Naive B cell (primary cell): ENCODE data around the gene PRKCE. TPM values are rescaled to one million over a fixed set of nuclear protein-coding genes. Genes with fewer than 3 reads are reported as not detected.
A peak's percentile ranks its signal among the peaks of the same experiment; 100 is the strongest.

Source experiments
- ATAC-seq, 2 donors: fragments of 150-1000 bp; cut with Tn5 transposase; 2 replicates each; pipeline ENCODE4 v1.10.0; 2021; ENCODE audit warnings: low read depth in 2 of 2, mild to moderate bottlenecking in 2 of 2, moderate library complexity in 2 of 2
- DNase-seq: peaks from one replicate; pipeline ENCODE4 v3.0.0; 2022
- H3K27ac Mint-ChIP-seq, 6 donors: one replicate each; pipeline ENCODE4 v1.8.0; 2020 to 2022; ENCODE audit warnings: mild to moderate bottlenecking in 6 of 6, mixed read lengths in 6 of 6, moderate library complexity in 5 of 6, inconsistent platforms in 2 of 6
- H3K27me3 Mint-ChIP-seq, 3 donors: one replicate each; pipeline ENCODE4 v1.8.0; 2021 to 2022; ENCODE audit warnings: mixed read lengths in 3 of 3, mild to moderate bottlenecking in 1 of 3
- H3K36me3 Mint-ChIP-seq, 2 donors: one replicate each; pipeline ENCODE4 v1.8.0; 2020 to 2022; ENCODE audit warnings: mixed read lengths in 2 of 2, inconsistent platforms in 1 of 2, mild to moderate bottlenecking in 1 of 2
- H3K4me1 Mint-ChIP-seq, 3 donors: one replicate each; pipeline ENCODE4 v1.8.0; 2020 to 2022; ENCODE audit warnings: mixed read lengths in 3 of 3, inconsistent platforms in 1 of 3, mild to moderate bottlenecking in 1 of 3, moderate library complexity in 1 of 3
- H3K4me3 Mint-ChIP-seq, 8 donors: one replicate each; pipeline ENCODE4 v1.8.0; 2020 to 2022; ENCODE audit warnings: mild to moderate bottlenecking in 8 of 8, mixed read lengths in 8 of 8, moderate library complexity in 8 of 8, inconsistent platforms in 2 of 8
- H3K9me3 Mint-ChIP-seq, 7 donors: one replicate each; pipeline ENCODE4 v1.8.0; 2020 to 2022; ENCODE audit warnings: mixed read lengths in 7 of 7, mild to moderate bottlenecking in 5 of 7, inconsistent platforms in 2 of 7, moderate library complexity in 1 of 7
- polyA plus RNA-seq, 6 donors: library from polyadenylated mRNA; unstranded; fragments of 300-500 nt; fragmentation: Illumina TruSeq; gene quantifications; one replicate each; pipeline ENCODE4 v1.2.3, GENCODE V29; 2021; ENCODE audit warnings: low read depth in 6 of 6

The PRKCE gene
- polyA plus RNA-seq, 6 donors from 2014 or later: 14.8 to 33.3 (median 23.2) TPM

- Mint-ChIP-seq H3K27ac (peak overlapping the region in 5 of 6 donors; percentile 80 to 98 (median 97)), H3K4me1 (peaks cover 81 to 95% (median 93%) of the 10 kb centered on the region in 3 donors), H3K4me3 (peak overlapping the region in 7 of 8 donors; percentile 18 to 91 (median 74)), H3K27me3 (no peaks in the 10 kb centered on the region), H3K36me3 (no peaks in the 10 kb centered on the region), H3K9me3 (no peaks in the 10 kb centered on the region)
- DNase-seq (no peak), ATAC-seq (no peak)
These were observed 241.3 kb downstream of the PRKCE start for GRCh38 chr2:45892757-45893156.

DNA sequence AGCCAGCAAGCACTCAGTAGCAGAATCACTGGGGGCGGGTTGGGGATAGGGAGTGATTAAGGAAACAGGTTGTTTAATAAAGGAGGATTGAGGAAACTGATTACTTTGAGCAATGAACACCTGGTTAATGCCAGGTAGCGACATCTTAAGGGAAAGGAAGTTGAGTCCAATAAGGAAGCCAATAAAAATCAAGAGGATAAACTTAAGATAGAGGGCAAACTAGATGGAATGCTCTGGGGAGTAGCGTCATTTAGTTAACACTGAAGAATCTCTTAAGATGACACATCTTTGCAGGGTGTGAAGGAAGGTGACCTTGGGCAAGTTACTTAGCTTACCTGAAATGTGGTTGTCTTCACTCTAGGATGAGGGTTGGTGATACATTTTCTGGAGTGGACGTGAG is 242.7 kb downstream of the PRKCE start:
- H3K27ac Mint-ChIP-seq: peak overlapping the region in 5 of 6 donors; percentile 24 to 96 (median 78)
- peak overlapping the region in 1 of 8 donors; percentile 13 for H3K4me3 Mint-ChIP-seq
- H3K27me3 Mint-ChIP-seq: no peaks in the 10 kb centered on the region
- H3K9me3 Mint-ChIP-seq: no peaks in the 10 kb centered on the region
- ATAC-seq: no peak
- no peak for DNase-seq
- peaks cover 76 to 91% (median 89%) of the 10 kb centered on the region in 3 donors for H3K4me1 Mint-ChIP-seq
- no peaks in the 10 kb centered on the region for H3K36me3 Mint-ChIP-seq

- Mint-ChIP-seq H3K27me3 (no peaks in the 10 kb centered on the region), H3K36me3 (no peaks in the 10 kb centered on the region), H3K4me3 (peak overlapping the region in 1 of 8 donors; percentile 27), H3K27ac (peak overlapping the region in 5 of 6 donors; percentile 18 to 77 (median 54)), H3K9me3 (no peaks in the 10 kb centered on the region), H3K4me1 (peaks cover 68 to 83% (median 79%) of the 10 kb centered on the region in 3 donors)
- ATAC-seq (no peak), DNase-seq (no peak)
These were observed 243.9 kb downstream of the PRKCE start for GRCh38 chr2:45895241-45895861.

DNA sequence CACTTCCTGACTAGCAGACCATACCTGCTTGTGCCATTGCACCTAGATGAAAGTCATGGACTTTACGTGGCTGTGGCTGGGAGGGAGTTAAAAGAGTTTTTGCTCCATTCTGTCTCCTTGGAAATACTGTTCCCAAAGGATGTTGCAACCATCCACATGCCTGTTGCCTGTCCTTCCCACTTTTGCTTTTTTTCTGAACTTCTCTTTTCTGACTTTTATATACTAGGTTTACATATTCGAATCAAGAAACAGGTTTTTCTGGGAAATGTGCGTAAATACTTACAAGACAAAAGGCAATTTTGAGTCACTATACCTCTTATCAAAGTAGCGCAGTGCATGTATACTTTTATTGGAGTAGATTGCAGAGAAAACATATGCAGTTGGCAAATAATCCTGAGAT is 244.8 kb downstream of the PRKCE start:
- Mint-ChIP-seq H3K36me3 (no peaks in the 10 kb centered on the region), H3K4me1 (peaks cover 62 to 78% (median 70%) of the 10 kb centered on the region in 3 donors), H3K27ac (peak overlapping the region in 3 of 6 donors; percentile 11 to 57 (median 43)), H3K4me3 (no peak overlapping the region), H3K27me3 (no peaks in the 10 kb centered on the region), H3K9me3 (no peaks in the 10 kb centered on the region)
- no peak for ATAC-seq
- DNase-seq: no peak

DNA sequence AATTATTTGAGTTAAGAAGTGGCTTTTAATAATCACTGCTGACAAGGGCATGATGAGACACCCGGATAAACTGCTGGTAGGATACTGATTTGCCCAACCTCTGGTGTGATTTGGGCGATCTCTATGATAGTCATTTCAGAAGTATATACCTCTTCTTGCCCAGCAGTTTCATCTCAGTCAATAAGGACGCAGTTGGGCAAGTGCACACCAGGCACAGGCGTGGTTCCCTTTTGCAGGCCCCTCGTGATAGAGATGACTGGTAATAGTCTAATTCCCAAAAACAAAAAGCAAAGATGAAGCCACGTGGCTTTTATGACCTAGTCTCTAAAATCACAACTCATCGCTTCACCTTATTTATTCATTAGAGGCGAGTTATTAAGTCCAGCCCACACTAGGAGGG is 246.4 kb downstream of the PRKCE start:
- H3K36me3 Mint-ChIP-seq: no peaks in the 10 kb centered on the region
- ATAC-seq (peak in 1 of 2 donors; percentile 58), DNase-seq (no peak)
- H3K27ac Mint-ChIP-seq: peak overlapping the region in 2 of 6 donors; percentile 64
- no peaks in the 10 kb centered on the region for H3K27me3 Mint-ChIP-seq
- no peaks in the 10 kb centered on the region for H3K9me3 Mint-ChIP-seq
- peak overlapping the region in 1 of 8 donors; percentile 68 for H3K4me3 Mint-ChIP-seq
- peaks cover 47 to 71% (median 64%) of the 10 kb centered on the region in 3 donors for H3K4me1 Mint-ChIP-seq

DNA sequence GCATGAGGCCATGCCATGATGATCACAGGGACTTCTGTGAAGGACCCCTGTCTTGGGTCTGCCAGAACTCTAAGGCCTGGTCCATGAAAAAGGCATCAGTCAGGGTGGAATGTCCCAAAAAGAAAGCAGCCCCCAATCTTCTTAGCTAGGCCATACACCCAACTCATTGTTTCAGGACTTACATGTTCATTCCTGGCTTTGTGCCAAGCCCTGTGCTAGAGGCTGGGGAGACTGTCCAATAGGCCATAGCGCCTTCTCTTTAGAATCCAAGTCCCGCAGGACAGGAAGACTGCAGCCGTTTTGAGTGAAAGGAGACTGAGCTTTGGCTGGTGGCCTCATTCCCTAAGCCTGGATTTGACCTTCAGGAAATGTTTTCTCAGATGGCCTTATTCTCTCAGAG is 247.3 kb downstream of the PRKCE start:
- Mint-ChIP-seq H3K9me3 (no peaks in the 10 kb centered on the region), H3K36me3 (no peaks in the 10 kb centered on the region), H3K27me3 (no peaks in the 10 kb centered on the region), H3K4me1 (peaks cover 40 to 70% (median 64%) of the 10 kb centered on the region in 3 donors), H3K27ac (peak overlapping the region in 3 of 6 donors; percentile 4 to 64 (median 43)), H3K4me3 (no peak overlapping the region)
- no peak for DNase-seq
- ATAC-seq: no peak

DNA sequence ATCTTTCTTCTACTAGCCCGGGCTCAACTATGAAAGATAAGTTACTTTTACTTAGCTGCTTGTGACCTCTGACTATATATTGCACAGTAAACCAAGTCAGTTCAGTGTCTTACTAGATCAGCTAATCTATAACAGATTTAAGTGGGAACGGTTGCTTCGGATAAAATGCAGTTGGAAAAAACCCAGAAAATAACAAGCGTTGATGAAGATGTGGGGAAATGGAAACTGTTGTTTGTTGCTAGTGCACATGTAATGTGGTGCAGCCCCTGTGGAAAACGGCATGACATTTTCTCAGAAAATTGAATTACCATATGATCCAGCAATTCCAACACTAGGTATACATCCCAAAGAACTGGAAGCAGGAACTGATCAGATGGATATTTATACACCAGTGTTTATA is 248.5 kb downstream of the PRKCE start:
- no peak for DNase-seq
- no peaks in the 10 kb centered on the region for H3K27me3 Mint-ChIP-seq
- no peak overlapping the region for H3K4me3 Mint-ChIP-seq
- H3K9me3 Mint-ChIP-seq: no peaks in the 10 kb centered on the region
- H3K27ac Mint-ChIP-seq: no peak overlapping the region
- no peak for ATAC-seq
- peaks cover 36 to 71% (median 64%) of the 10 kb centered on the region in 3 donors for H3K4me1 Mint-ChIP-seq
- H3K36me3 Mint-ChIP-seq: no peaks in the 10 kb centered on the region

DNA sequence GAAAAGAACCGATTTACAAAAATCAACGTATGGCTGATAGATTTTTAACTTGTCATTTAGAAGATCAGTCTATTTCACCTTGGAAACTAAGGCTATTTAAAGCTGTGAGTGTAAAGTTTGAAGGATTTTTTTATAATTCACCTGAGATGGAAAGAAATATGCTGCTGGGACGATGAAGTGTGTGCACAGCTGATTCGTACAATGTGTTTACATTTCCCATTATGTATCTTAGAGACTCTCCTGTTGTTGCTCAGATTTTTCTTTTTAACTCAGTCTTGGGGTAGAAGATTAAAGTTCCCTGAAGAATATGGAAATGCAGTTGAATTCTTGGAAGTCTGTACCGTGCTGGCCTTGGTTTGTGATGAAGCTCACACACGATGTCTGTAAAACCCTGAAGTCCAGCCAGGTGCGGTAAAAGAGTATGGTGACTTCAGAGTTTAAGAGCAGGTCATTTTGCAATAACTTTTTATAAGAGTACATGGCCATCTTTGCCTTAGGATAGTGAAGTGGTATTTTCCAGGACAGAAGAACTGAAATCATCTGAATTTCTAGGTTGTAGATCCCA is 250.1 kb downstream of the PRKCE start:
- H3K4me1 Mint-ChIP-seq: peaks cover 30 to 71% (median 64%) of the 10 kb centered on the region in 3 donors
- H3K27me3 Mint-ChIP-seq: no peaks in the 10 kb centered on the region
- H3K9me3 Mint-ChIP-seq: no peaks in the 10 kb centered on the region
- DNase-seq (no peak), ATAC-seq (no peak)
- H3K27ac Mint-ChIP-seq: no peak overlapping the region
- no peaks in the 10 kb centered on the region for H3K36me3 Mint-ChIP-seq
- no peak overlapping the region for H3K4me3 Mint-ChIP-seq

GRCh38 chr2:45902380-45902779 is 250.9 kb downstream of the PRKCE start:
- H3K36me3 Mint-ChIP-seq: no peaks in the 10 kb centered on the region
- DNase-seq (no peak), ATAC-seq (no peak)
- H3K4me3 Mint-ChIP-seq: no peak overlapping the region
- H3K9me3 Mint-ChIP-seq: no peaks in the 10 kb centered on the region
- H3K27ac Mint-ChIP-seq: peak overlapping the region in 4 of 6 donors; percentile 43 to 66 (median 56)
- no peaks in the 10 kb centered on the region for H3K27me3 Mint-ChIP-seq
- H3K4me1 Mint-ChIP-seq: peaks cover 29 to 72% (median 69%) of the 10 kb centered on the region in 3 donors

- ATAC-seq (no peak), DNase-seq (no peak)
- Mint-ChIP-seq H3K4me1 (peaks cover 27 to 72% (median 69%) of the 10 kb centered on the region in 3 donors), H3K27me3 (no peaks in the 10 kb centered on the region), H3K9me3 (no peaks in the 10 kb centered on the region), H3K36me3 (no peaks in the 10 kb centered on the region), H3K4me3 (peak overlapping the region in 1 of 8 donors; percentile 26), H3K27ac (peak overlapping the region in 3 of 6 donors; percentile 30 to 65 (median 49))
These were observed 251.4 kb downstream of the PRKCE start for GRCh38 chr2:45902781-45903375.

GRCh38 chr2:45904267-45904945 is 252.9 kb downstream of the PRKCE start:
- Mint-ChIP-seq H3K27ac (peak overlapping the region; percentile 47 to 89 (median 64)), H3K4me1 (peaks cover 26 to 78% (median 74%) of the 10 kb centered on the region in 3 donors), H3K9me3 (no peaks in the 10 kb centered on the region), H3K36me3 (no peaks in the 10 kb centered on the region), H3K4me3 (peak overlapping the region in 2 of 8 donors; percentile 16 to 22), H3K27me3 (no peaks in the 10 kb centered on the region)
- DNase-seq (no peak), ATAC-seq (no peak)

GRCh38 chr2:45904946-45905631 is 253.6 kb downstream of the PRKCE start:
- peak overlapping the region in 3 of 6 donors; percentile 63 to 92 (median 72) for H3K27ac Mint-ChIP-seq
- H3K9me3 Mint-ChIP-seq: no peaks in the 10 kb centered on the region
- H3K36me3 Mint-ChIP-seq: no peaks in the 10 kb centered on the region
- no peaks in the 10 kb centered on the region for H3K27me3 Mint-ChIP-seq
- DNase-seq: no peak
- peaks cover 32 to 84% (median 81%) of the 10 kb centered on the region in 3 donors for H3K4me1 Mint-ChIP-seq
- ATAC-seq: no peak
- H3K4me3 Mint-ChIP-seq: peak overlapping the region in 1 of 8 donors; percentile 48

- DNase-seq (no peak), ATAC-seq (no peak)
- H3K27me3 Mint-ChIP-seq: no peaks in the 10 kb centered on the region
- no peaks in the 10 kb centered on the region for H3K36me3 Mint-ChIP-seq
- H3K4me1 Mint-ChIP-seq: peaks cover 34 to 86% (median 84%) of the 10 kb centered on the region in 3 donors
- no peaks in the 10 kb centered on the region for H3K9me3 Mint-ChIP-seq
- H3K27ac Mint-ChIP-seq: peak overlapping the region in 5 of 6 donors; percentile 51 to 92 (median 72)
- peak overlapping the region in 2 of 8 donors; percentile 3 to 48 for H3K4me3 Mint-ChIP-seq
These were observed 254.1 kb downstream of the PRKCE start for GRCh38 chr2:45905632-45905958.
